IMR-90 (cell line): Measurements from ENCODE around the gene SEC22A. TPM values are rescaled to one million over a fixed set of nuclear protein-coding genes. Genes with fewer than 3 reads are reported as not detected.

Source experiments
- ATAC-seq: fragments of 200-7000 bp; cut with Tn5 transposase; 2 replicates; pipeline ENCODE4 v1.9.1; 2020; ENCODE audit warnings: low read depth, mild to moderate bottlenecking, moderate library complexity
- BruUV-seq: library from RNA; stranded (reverse); fragments of 400-500 nt; replicated peaks from 2 replicates; lab custom pipeline; 2021; lab: Mats Ljungman, UMichigan
- CTCF ChIA-PET: fragments of 300-600 bp; formaldehyde crosslinking; extraction: SDS; loops from one replicate; lab custom pipeline; 2021; ENCODE audit warnings: antibody characterized with exemption; lab: Yijun Ruan, JAX
- POLR2A ChIA-PET: fragments of 300-600 bp; sonication (Branson Sonifier 250); formaldehyde crosslinking; loops from one replicate; lab custom pipeline; 2022; ENCODE audit warnings: antibody characterized with exemption; ENCODE audit not compliant: unreplicated experiment; lab: Charles Lee
- DNase-seq: peaks from one replicate; pipeline ENCODE4 v3.0.0; 2013
- H2AFZ ChIP-seq: replicated peaks from 2 replicates; pipeline ENCODE3; 2013; ENCODE audit warnings: low read length, mild to moderate bottlenecking; ENCODE audit not compliant: poor library complexity
- H2AK5ac ChIP-seq: 2 replicates; pipeline ENCODE4 v1.6.1; 2013; ENCODE audit warnings: low read depth, low read length, inconsistent platforms
- H2AK9ac ChIP-seq: replicated peaks from 2 replicates; pipeline ENCODE3; 2013; ENCODE audit warnings: mild to moderate bottlenecking, low read depth, low read length, moderate library complexity; ENCODE audit not compliant: poor library complexity
- H2BK120ac ChIP-seq: 2 replicates; pipeline ENCODE4 v1.6.1; 2013; ENCODE audit warnings: low read depth, low read length, inconsistent platforms
- H2BK15ac ChIP-seq: 3 replicates; pipeline ENCODE4 v1.6.1; 2013; ENCODE audit warnings: low read depth, low read length, inconsistent platforms
- H2BK20ac ChIP-seq: 2 replicates; pipeline ENCODE4 v1.6.1; 2013; ENCODE audit warnings: low read depth, mild to moderate bottlenecking, inconsistent platforms, low read length, moderate library complexity
- H2BK5ac ChIP-seq: 2 replicates; pipeline ENCODE4 v1.6.1; 2013; ENCODE audit warnings: mild to moderate bottlenecking, low read depth, low read length, inconsistent platforms; ENCODE audit not compliant: poor library complexity, severe bottlenecking
- H3K14ac ChIP-seq: replicated peaks from 2 replicates; pipeline ENCODE4 v1.6.1; 2013; ENCODE audit warnings: low read depth, low read length, inconsistent platforms
- H3K18ac ChIP-seq: 2 replicates; pipeline ENCODE4 v1.6.1; 2013; ENCODE audit warnings: low read depth, low read length, control low read depth
- H3K23ac ChIP-seq: 2 replicates; pipeline ENCODE4 v1.6.1; 2013; ENCODE audit warnings: low read depth, low read length, inconsistent platforms
- H3K27ac ChIP-seq: 2 replicates; pipeline ENCODE4 v1.5.1; 2013; ENCODE audit warnings: mild to moderate bottlenecking, control low read depth, low read length; ENCODE audit not compliant: insufficient read depth
- H3K27me3 ChIP-seq: 2 replicates; pipeline ENCODE4 v1.6.1; 2013; ENCODE audit warnings: low read length; ENCODE audit not compliant: control insufficient read depth, insufficient read depth
- H3K36me3 ChIP-seq: 2 replicates; pipeline ENCODE4 v1.6.1; 2013; ENCODE audit warnings: low read length, mixed read lengths; ENCODE audit not compliant: control insufficient read depth, insufficient read depth
- H3K4ac ChIP-seq: 2 replicates; pipeline ENCODE4 v1.6.1; 2013; ENCODE audit warnings: low read depth, low read length, inconsistent platforms
- H3K4me1 ChIP-seq: 2 replicates; pipeline ENCODE4 v1.6.1; 2013; ENCODE audit warnings: low read length, mixed read lengths; ENCODE audit not compliant: control insufficient read depth, insufficient read depth
- H3K4me2 ChIP-seq: 2 replicates; pipeline ENCODE4 v1.6.1; 2013; ENCODE audit warnings: low read depth, mild to moderate bottlenecking, control low read depth, low read length, moderate library complexity
- H3K4me3 ChIP-seq: 2 replicates; pipeline ENCODE4 v1.5.1; 2013; ENCODE audit warnings: low read depth, mild to moderate bottlenecking, control low read depth, low read length, moderate library complexity; ENCODE audit not compliant: insufficient read depth
- H3K56ac ChIP-seq: 2 replicates; pipeline ENCODE4 v1.6.1; 2013; ENCODE audit warnings: low read length, inconsistent platforms; ENCODE audit not compliant: insufficient read depth; ENCODE audit errors: extremely low read depth
- H3K79me1 ChIP-seq, 2 experiments: 2 replicates each; pipeline ENCODE4 v1.6.1; 2013; ENCODE audit warnings: low read length in 2 of 2, inconsistent platforms in 1 of 2, low read depth in 1 of 2
- H3K9ac ChIP-seq: 2 replicates; pipeline ENCODE4 v1.6.1; 2013; ENCODE audit warnings: low read depth, low read length, control low read depth
- H3K9me1 ChIP-seq: 2 replicates; pipeline ENCODE4 v1.6.1; 2013; ENCODE audit warnings: low read length, inconsistent platforms; ENCODE audit not compliant: insufficient read depth
- H3K9me3 ChIP-seq: 2 replicates; pipeline ENCODE4 v1.6.1; 2013; ENCODE audit warnings: low read length; ENCODE audit not compliant: control insufficient read depth, insufficient read depth
- H4K20me1 ChIP-seq: 2 replicates; pipeline ENCODE4 v1.6.1; 2013; ENCODE audit warnings: low read length, inconsistent platforms; ENCODE audit not compliant: insufficient read depth
- H4K5ac ChIP-seq: 2 replicates; pipeline ENCODE4 v1.6.1; 2013; ENCODE audit warnings: mild to moderate bottlenecking, low read depth, low read length, control low read depth
- H4K8ac ChIP-seq, 2 experiments: 2 replicates each; pipeline ENCODE4 v1.6.1; 2013; ENCODE audit warnings: low read depth in 2 of 2, low read length in 2 of 2, control low read depth in 1 of 2, inconsistent platforms in 1 of 2
- H4K91ac ChIP-seq: 2 replicates; pipeline ENCODE4 v1.6.1; 2013; ENCODE audit warnings: low read depth, low read length, inconsistent platforms; ENCODE audit not compliant: insufficient read depth
- CEBPB ChIP-seq: IDR thresholded peaks from 2 replicates; pipeline ENCODE4 v1.6.1; 2012; ENCODE audit warnings: low read depth, low read length, improper control_type of control experiment
- RAD21 ChIP-seq: IDR thresholded peaks from 2 replicates; pipeline ENCODE4 v1.6.1; 2012; ENCODE audit warnings: low read length, improper control_type of control experiment
- RFX5 ChIP-seq: IDR thresholded peaks from 2 replicates; pipeline ENCODE4 v1.8.0; 2012; ENCODE audit warnings: low read depth, mild to moderate bottlenecking, low read length, moderate library complexity
- WGBS, 2 experiments: methylation state at CpG; one replicate each; pipeline versions ENCODE4 v1.1.5 to v1.1.7; 2013; ENCODE audit warnings: missing lambda C conversion rate in 2 of 2; ENCODE audit not compliant: insufficient read length in 1 of 2; ENCODE audit errors: extremely low coverage in 2 of 2; 5-methylcytosine and 5-hydroxymethylcytosine counted together
- dilution Hi-C: fragments of 300-500 bp; cut with HindIII; formaldehyde crosslinking; loops from one replicate; pipeline ENCODE4 v1.14.3; 2018; ENCODE audit warnings: low sequenced_read_pairs; ENCODE audit not compliant: unreplicated experiment
- in situ Hi-C: fragments of 300-500 bp; cut with MboI; formaldehyde crosslinking; loops from 3 replicates; pipeline ENCODE4 v1.14.3; 2019; ENCODE audit warnings: low sequenced_read_pairs, inconsistent platforms, mixed read lengths
- intact Hi-C: fragments of 100-400 bp; cut with micrococcal nuclease; formaldehyde crosslinking; loops from 2 replicates; pipeline ENCODE4 v1.10.0; 2022
- polyA plus RNA-seq, 3 experiments: library from polyadenylated mRNA; depleted of rRNA; stranded (reverse); fragments of >200 nt; gene quantifications; 2 replicates each; pipeline ENCODE4 v1.2.3, GENCODE V29; 2012; ENCODE audit warnings: low replicate concordance in 1 of 3
- total RNA-seq: library from RNA; depleted of rRNA; stranded (reverse); fragments of >200 nt; gene quantifications from 2 replicates; pipeline ENCODE4 v1.2.3, GENCODE V29; 2012

Gene SEC22A
- total and polyA plus RNA-seq, 2 of the 4 experiments (the other 2 are of a cell fraction) = 17.5 to 36.0 TPM

- no peaks in the 10 kb centered on the region for H3K4me1 ChIP-seq
- CTCF ChIA-PET = interaction anchor here (0.6 to 1.1 kb wide), 2 partner anchors 10 to 49 kb away, joined by 3 read pairs; no protein-coding TSS in a partner anchor
- DNase-seq = no peak
- no peak overlapping the region for H3K14ac ChIP-seq
- no TSS peak for BruUV-seq
- no peak for TF ChIP-seq RFX5
- no peak for TF ChIP-seq RAD21
- no peak for TF ChIP-seq CEBPB
- no peak overlapping the region for H3K18ac ChIP-seq
- POLR2A ChIA-PET = no interaction called here
- intact Hi-C loops = loop anchor here (5.0 kb wide), 1 partner anchor 229 kb away; the partner anchor contains the start of gene SEMA5B
- H2AK5ac ChIP-seq = no peak overlapping the region
- H3K36me3 ChIP-seq = peaks cover 2% of the 10 kb centered on the region; the same call in 1 of the 2 replicates
- no peak overlapping the region for H2AK9ac ChIP-seq
- H2AFZ ChIP-seq = no peak overlapping the region
- H4K5ac ChIP-seq = no peak overlapping the region
- H4K91ac ChIP-seq = no peak overlapping the region
- H3K27ac ChIP-seq = no peak overlapping the region
- H2BK120ac ChIP-seq = no peak overlapping the region
- H3K79me1 ChIP-seq = no peaks in the 10 kb centered on the region
- no peak overlapping the region for H2BK5ac ChIP-seq
- H3K23ac ChIP-seq = no peak overlapping the region
- no peaks in the 10 kb centered on the region; the same call in 1 of the 2 replicates for H4K20me1 ChIP-seq
- H3K9me3 ChIP-seq = no peaks in the 10 kb centered on the region
- no peak overlapping the region for H3K4me2 ChIP-seq
- no peak overlapping the region for H4K8ac ChIP-seq
- no peak overlapping the region for H3K4me3 ChIP-seq
- H3K56ac ChIP-seq = no peak overlapping the region
- H3K9me1 ChIP-seq = no peaks in the 10 kb centered on the region
- ATAC-seq = no peak
- H2BK20ac ChIP-seq = no peak overlapping the region
- H3K9ac ChIP-seq = no peak overlapping the region
- WGBS, 2 experiments = 50% methylated on average over 1 of the region's 2 CpGs; no CpG with 5 or more reads in 1 of the 2 experiments
- in situ Hi-C loops = no loop called here
- no peak overlapping the region for H2BK15ac ChIP-seq
- H3K4ac ChIP-seq = no peak overlapping the region
- dilution Hi-C loops = no loop called here
- no peaks in the 10 kb centered on the region for H3K27me3 ChIP-seq
These were observed 54.5 kb downstream of the SEC22A start for GRCh38 chr3:123256256-123256655.
